Loucy (cell line): ENCODE data around the gene CCNJL.
"Not testable (repeated sequence)": the region's sequence is repeated elsewhere in the genome, so short reads cannot be mapped to it uniquely, and the experiment has no call there.

Source experiments
- H2AFZ ChIP-seq: fragments of 200-600 bp; sonication (generic); 2 replicates; pipeline ENCODE4 v1.6.0; 2016; ENCODE audit warnings: antibody characterized with exemption, mild to moderate bottlenecking, low read length, moderate library complexity
- H3F3A ChIP-seq: fragments of 200-600 bp; 2 replicates; pipeline ENCODE4 v1.6.0; 2016; ENCODE audit warnings: antibody characterized with exemption, low read depth, mild to moderate bottlenecking
- H3K27me3 ChIP-seq: fragments of 200-600 bp; sonication (generic); 2 replicates; pipeline ENCODE4 v1.6.1; 2014; ENCODE audit warnings: low read length, mild to moderate bottlenecking; ENCODE audit not compliant: insufficient read depth, poor library complexity, severe bottlenecking
- H3K36me3 ChIP-seq: fragments of 200-600 bp; sonication (generic); 2 replicates; pipeline ENCODE4 v1.6.1; 2016; ENCODE audit warnings: low read length; ENCODE audit not compliant: insufficient read depth
- H3K4me1 ChIP-seq: fragments of 200-600 bp; sonication (generic); 2 replicates; pipeline ENCODE4 v1.5.1; 2014; ENCODE audit warnings: low read length, mild to moderate bottlenecking; ENCODE audit not compliant: insufficient read depth, poor library complexity, severe bottlenecking
- H3K4me2 ChIP-seq: fragments of 200-600 bp; sonication (generic); 2 replicates; pipeline ENCODE4 v1.6.0; 2014; ENCODE audit warnings: antibody characterized with exemption, low read length, low read depth, mild to moderate bottlenecking; ENCODE audit not compliant: poor library complexity, severe bottlenecking
- H3K4me3 ChIP-seq: fragments of 200-600 bp; sonication (generic); 2 replicates; pipeline ENCODE4 v1.5.1; 2014; ENCODE audit warnings: low read length, mild to moderate bottlenecking, mixed read lengths; ENCODE audit not compliant: poor library complexity, severe bottlenecking
- H3K79me2 ChIP-seq: fragments of 200-600 bp; sonication (generic); 2 replicates; pipeline ENCODE4 v1.6.1; 2014; ENCODE audit warnings: low read length; ENCODE audit not compliant: insufficient read depth
- H3K9ac ChIP-seq: fragments of 200-600 bp; sonication (generic); 2 replicates; pipeline ENCODE4 v1.6.0; 2014; ENCODE audit warnings: mild to moderate bottlenecking, low read depth, low read length, moderate library complexity; ENCODE audit not compliant: poor library complexity, severe bottlenecking
- H3K9me2 ChIP-seq: fragments of 200-600 bp; sonication (generic); replicated peaks from 2 replicates; pipeline ENCODE4 v1.6.1; 2016; ENCODE audit warnings: low read depth, low read length, mixed read lengths
- H3K9me3 ChIP-seq: fragments of 200-600 bp; sonication (generic); 2 replicates; pipeline ENCODE4 v1.6.1; 2014; ENCODE audit warnings: mild to moderate bottlenecking, antibody characterized with exemption, low read length, low read depth; ENCODE audit not compliant: insufficient read depth
- H4K20me1 ChIP-seq: fragments of 200-600 bp; sonication (generic); 2 replicates; pipeline ENCODE4 v1.6.0; 2014; ENCODE audit warnings: antibody characterized with exemption, low read length, mild to moderate bottlenecking; ENCODE audit not compliant: insufficient read depth, poor library complexity, severe bottlenecking
- CTCF ChIP-seq: fragments of 200-600 bp; sonication (generic); conservative IDR thresholded peaks from 2 replicates; pipeline ENCODE4 v1.5.1; 2014; ENCODE audit warnings: mild to moderate bottlenecking, antibody characterized with exemption, low read length
- EZH2phosphoT487 ChIP-seq: fragments of 200-600 bp; IDR thresholded peaks from 2 replicates; pipeline ENCODE4 v1.6.1; 2018; ENCODE audit warnings: antibody characterized with exemption, mild to moderate bottlenecking, moderate library complexity, borderline replicate concordance

Gene CCNJL

GRCh38 chr5:160250226-160250625, 62.1 kb downstream of the CCNJL start:
- H3K9ac ChIP-seq, result no peak overlapping the region
- no peak for TF ChIP-seq CTCF
- no peak for TF ChIP-seq EZH2phosphoT487

DNA sequence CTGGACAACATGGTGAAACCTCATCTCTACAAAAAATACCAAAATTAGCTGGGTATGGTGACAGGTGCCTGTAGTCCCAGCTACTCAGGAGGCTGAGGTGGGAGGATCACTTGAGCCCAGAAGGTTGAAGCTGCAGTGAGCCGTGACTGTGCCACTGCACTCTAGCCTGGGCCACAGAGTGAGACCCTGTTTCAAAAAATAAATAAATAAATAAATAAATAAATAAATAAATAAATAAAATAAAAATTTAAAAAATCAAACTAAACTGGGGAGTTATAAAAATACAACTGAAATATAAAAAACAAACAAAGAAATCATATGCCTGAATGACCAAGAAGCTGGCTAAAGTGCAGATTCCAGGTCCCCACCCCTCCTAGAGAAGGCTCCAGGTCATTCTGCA, 62.8 kb downstream of the CCNJL start:
- not testable (repeated sequence) for H4K20me1 ChIP-seq, H3K9me3 ChIP-seq, H3K9ac ChIP-seq, H3K79me2 ChIP-seq, H3K9me2 ChIP-seq, H3F3A ChIP-seq, H3K4me1 ChIP-seq, H3K4me2 ChIP-seq, H3K4me3 ChIP-seq, H3K27me3 ChIP-seq, H2AFZ ChIP-seq
- H3K36me3 ChIP-seq, result peaks cover 28% of the 10 kb centered on the region; the same call in 1 of the 2 replicates

More at GRCh38 chr5:160250226-160250625, 62.1 kb downstream of the CCNJL start:
- Histone ChIP-seq H3F3A (no peaks in the 10 kb centered on the region), H3K27me3 (no peaks in the 10 kb centered on the region), H2AFZ (no peak overlapping the region), H4K20me1 (no peaks in the 10 kb centered on the region), H3K36me3 (peaks cover 32% of the 10 kb centered on the region; the same call in 1 of the 2 replicates), H3K79me2 (no peaks in the 10 kb centered on the region), H3K9me2 (no peaks in the 10 kb centered on the region), H3K9me3 (no peaks in the 10 kb centered on the region), H3K4me2 (no peak overlapping the region), H3K4me1 (peaks cover 10% of the 10 kb centered on the region), H3K4me3 (no peak overlapping the region)

DNA sequence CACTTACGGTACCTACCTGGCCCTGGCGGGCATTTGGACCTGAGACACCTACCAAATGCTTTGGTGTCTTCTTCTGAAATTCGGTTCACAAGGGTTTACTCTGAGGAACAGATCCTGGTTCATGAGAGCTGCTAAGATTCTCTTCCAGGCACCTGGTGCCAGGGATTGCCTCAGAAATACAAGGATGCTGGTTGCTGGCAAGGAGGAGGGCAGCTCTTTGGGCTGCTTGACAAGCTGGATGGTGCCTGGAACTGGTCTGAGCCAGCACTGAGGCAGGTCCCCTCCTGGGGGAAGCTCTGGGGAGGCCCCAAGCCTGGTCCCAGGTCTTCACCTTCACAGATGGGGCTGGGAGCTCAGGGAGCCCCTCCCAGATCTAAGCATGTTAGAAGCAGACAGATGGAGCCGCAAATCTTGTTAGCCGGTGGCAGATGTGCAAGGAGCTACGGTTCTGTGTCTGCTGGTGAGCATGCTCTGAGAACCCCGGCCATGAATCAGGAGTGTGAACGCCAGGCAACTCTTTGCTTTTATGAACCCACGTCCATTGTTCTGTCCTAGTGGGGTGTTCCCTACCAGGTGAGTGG, 66.8 kb downstream of the CCNJL start:
- Histone ChIP-seq H3K4me1 (peaks cover 6% of the 10 kb centered on the region), H3K4me3 (no peak overlapping the region), H3K36me3 (no peaks in the 10 kb centered on the region), H3K79me2 (no peaks in the 10 kb centered on the region), H3K4me2 (no peak overlapping the region), H3K9me3 (no peaks in the 10 kb centered on the region), H2AFZ (no peak overlapping the region), H3F3A (no peaks in the 10 kb centered on the region), H4K20me1 (no peaks in the 10 kb centered on the region), H3K9ac (no peak overlapping the region), H3K9me2 (no peaks in the 10 kb centered on the region), H3K27me3 (no peaks in the 10 kb centered on the region)
- no peak for TF ChIP-seq CTCF
- TF ChIP-seq EZH2phosphoT487, result no peak

DNA sequence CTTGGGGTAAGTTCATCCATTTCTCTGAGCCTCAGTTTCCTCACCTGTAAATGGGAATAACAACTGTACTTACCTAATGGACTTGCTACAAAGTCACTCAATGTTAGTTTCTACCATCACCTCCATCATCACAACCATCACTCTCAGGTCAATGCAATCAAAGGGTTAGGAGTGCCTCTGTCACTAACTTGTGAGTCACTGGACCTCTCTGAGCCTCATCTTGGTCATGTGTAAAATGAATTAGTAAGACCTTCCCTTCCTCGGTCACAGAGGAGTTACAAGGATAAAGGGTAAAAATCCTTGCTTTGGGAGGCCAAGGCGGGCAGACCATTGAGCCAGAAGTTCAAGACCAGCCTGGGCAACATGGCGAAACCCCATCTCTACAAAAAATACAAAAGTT, 70.2 kb downstream of the CCNJL start:
- no peaks in the 10 kb centered on the region for H3K9me2 ChIP-seq

More for the DNA sequence above, 70.2 kb downstream of the CCNJL start:
- no peaks in the 10 kb centered on the region for H4K20me1 ChIP-seq
- no peak overlapping the region for H3K4me2 ChIP-seq
- no peak overlapping the region for H3K4me3 ChIP-seq
- no peaks in the 10 kb centered on the region for H3F3A ChIP-seq
- H3K36me3 ChIP-seq, result no peaks in the 10 kb centered on the region
- TF ChIP-seq EZH2phosphoT487, result no peak
- no peak for TF ChIP-seq CTCF
- H3K79me2 ChIP-seq, result no peaks in the 10 kb centered on the region
- no peaks in the 10 kb centered on the region for H3K27me3 ChIP-seq
- no peaks in the 10 kb centered on the region for H3K9me3 ChIP-seq
- H2AFZ ChIP-seq, result no peak overlapping the region
- H3K9ac ChIP-seq, result no peak overlapping the region
- no peaks in the 10 kb centered on the region for H3K4me1 ChIP-seq
